EL (cell line): ENCODE results near the gene UGT1A8.
"Not testable (repeated sequence)": the region's sequence is repeated elsewhere in the genome, so short reads cannot be mapped to it uniquely, and the experiment has no call there.

Source experiments
- DNase-seq: peaks from one replicate; pipeline ENCODE4 v3.0.0-alpha.2; 2016

The UGT1A8 gene

DNA sequence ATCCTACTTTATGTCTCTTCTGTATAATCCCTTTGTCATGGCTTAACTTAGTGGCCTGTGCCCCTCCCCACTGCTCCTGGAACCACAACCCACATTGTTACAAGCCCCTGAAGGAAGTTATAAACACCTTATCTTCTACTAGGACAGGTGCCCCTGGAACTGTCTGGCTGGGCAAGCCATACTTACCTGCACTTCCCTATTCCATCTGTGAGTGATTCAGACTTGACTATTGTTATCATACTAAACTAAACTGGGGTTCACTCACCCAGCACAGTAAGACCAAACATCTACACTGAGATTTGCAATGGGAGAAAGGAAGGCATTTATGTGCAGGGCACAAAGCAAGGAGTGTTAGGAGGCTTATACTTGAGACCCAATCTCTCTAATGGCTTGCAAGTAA lies 71.6 kb downstream of the UGT1A8 start:
- no peak for DNase-seq

DNA sequence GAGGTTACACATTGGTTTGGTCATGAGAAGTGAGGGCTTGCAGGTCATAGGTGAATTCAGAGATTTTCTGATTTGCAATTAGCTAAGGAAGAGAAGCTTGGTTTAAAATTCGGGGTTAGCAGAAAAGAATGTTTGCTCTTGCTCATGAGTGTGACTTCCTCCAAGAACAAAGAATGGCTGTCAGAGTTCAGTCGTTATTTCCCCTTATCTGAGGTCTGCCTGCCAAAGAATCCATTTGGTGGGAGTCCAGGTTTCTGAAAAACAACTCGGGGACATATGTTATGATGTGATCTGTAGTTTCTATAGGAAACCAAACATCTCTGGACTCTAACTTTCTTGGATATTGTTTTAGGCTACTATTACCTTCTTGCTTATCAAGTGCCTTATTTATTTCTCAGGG lies 72.1 kb downstream of the UGT1A8 start:
- DNase-seq: no peak

DNA sequence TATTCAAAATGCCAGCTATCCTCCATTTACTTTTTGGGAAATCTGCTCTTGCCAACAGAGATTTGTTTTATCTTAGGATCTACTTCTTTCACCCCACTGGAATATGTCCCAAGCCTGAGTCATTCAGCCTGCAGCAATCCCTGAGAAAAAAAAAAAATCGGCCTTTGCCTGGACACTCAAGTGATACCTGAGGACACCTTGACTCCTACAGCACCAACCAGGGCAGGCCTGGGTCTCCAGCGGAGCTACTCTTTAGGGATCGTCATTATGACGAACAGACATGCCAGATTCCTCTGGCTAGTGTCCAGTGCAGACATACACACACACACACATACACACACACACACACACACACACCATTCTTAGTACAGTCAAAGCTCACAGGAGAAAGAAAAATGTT lies 73.0 kb downstream of the UGT1A8 start:
- no peak for DNase-seq

DNA sequence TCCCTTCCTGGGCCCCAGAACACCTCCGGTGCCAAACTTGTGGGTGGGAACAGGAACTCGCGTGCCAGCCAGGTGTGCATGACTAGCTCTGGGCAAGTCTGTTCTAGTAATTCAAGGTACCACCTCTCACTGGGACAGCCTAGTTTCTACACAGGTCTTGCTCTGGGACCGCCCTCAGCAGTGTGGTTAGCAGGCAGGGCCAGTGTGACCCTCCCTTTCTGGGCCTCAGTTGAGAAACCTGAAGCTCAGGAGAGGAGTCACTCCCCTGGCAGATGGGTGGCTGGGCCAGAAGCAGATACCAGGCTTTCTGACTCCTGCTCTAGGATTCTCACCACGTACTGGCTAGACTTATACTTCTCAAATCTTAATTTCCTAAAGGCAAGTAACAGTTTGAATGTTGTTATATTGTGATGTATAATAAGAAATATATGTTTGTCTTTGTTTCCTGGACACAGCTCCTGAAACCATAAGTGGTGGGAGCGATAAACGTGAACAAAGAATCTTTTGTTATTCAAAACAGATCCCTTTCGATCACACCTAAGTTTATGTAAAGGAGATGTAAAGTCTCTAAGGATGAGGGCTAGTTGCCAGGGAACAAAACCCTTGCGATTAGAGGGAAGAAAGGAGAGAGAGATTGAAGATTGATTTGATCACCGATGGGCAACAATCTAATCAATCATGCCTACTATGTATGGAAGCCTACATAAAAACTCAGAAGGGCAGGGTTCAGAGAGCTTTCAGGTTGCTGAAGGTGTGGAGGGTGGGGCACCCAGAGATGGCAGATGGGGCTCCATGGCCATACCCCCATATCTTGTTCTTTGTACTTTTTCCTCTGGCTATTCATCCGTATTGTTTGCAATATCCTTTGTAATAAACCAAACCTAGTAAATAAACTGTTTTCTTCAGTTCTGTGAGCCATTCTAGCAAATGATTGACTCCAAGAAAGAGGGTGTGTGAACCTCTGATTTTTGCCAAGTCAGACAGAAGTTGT lies 74.3 kb downstream of the UGT1A8 start:
- DNase-seq: no peak

DNA sequence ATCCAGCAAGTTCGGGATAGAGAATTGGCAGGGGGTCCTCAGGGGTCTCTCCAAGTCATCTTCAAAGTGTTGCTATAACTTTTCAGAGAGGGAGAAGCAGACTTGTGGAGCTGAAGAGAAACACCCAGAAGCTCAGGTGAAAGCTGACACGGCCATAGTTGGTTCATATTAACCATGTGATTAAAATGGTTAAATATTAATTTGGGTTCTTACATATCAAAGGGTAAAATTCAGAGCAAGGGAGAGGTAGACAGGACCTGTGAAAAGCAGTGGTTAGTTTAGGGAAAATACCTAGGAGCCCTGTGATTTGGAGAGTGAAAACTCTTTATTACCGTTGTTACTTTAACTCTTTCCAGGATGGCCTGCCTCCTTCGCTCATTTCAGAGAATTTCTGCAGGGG lies 75.2 kb downstream of the UGT1A8 start, which contains the start of gene UGT1A6:
Gene UGT1A6 (plus strand): TSS at position 243 of the 400 bp plus-strand sequence. CDS start 115 bp downstream, at position 358.
- no peak for DNase-seq

DNA sequence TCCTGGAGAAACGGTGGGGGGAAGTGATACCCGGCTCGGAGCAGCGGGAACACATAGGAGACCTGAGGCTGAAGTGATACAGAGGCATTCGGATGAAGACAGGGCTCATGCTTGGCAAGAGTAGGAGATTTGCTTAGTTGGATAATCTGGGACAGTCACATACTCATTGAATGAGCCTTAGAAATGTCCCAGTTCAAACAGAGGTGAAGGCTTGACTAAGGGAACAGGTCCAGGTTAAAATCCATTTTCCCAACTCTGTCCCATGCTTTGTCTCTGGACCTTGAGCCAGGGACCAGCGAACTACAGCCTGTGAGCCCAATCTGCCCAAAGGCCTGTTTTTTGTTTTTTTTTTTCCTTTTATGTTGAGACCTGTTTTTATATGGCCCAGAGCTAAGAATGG lies 76.5 kb downstream of the UGT1A8 start:
- no peak for DNase-seq

DNA sequence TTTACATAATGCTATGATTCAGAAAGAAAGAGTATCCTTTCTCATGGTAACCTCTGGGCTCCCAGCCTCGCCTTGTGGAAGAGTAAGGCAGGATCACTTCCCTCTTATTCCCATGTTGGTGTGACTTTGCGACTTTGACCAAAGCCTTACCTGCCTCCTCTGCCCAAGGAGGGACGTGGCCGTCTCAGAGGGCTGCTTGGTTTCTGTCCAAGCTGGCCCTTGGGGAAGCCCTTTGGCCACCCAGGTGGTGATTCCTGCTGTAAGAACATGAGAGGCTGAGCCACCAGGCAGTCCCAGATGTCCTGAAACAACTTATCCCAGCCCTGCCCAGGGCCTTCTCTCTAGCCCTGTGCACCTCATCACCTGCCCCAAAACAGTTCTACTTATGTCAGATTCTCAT lies 81.3 kb downstream of the UGT1A8 start:
- no peak for DNase-seq

DNA sequence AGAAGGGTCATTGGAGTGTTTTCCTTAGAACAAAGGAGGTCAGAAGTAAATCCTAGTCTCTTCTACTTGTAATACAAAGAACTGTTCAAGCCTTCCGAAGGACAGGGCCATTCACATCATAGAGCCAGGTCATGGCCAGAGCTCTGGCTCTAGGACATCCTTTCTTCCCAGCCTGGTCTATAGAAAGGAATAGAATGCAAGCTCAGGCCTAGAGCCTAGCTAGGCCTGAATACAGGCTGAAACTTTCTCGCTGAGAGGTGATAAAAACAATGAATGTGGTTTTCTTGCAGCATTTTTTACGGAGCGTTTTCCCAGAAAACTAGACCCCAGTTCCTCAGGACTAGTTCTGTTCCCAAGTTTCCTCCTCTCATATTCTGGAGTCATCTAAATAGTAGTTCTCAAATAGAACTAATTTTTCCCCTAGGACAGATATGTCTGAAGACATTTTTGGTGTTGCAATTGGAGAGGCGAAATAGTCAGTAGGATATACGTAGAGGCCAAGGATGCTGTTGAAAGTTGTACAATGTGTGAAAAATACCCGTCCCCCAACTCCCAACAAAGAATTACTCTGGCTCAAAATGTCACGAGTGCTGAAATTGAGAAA lies 82.1 kb downstream of the UGT1A8 start:
- no peak for DNase-seq

DNA sequence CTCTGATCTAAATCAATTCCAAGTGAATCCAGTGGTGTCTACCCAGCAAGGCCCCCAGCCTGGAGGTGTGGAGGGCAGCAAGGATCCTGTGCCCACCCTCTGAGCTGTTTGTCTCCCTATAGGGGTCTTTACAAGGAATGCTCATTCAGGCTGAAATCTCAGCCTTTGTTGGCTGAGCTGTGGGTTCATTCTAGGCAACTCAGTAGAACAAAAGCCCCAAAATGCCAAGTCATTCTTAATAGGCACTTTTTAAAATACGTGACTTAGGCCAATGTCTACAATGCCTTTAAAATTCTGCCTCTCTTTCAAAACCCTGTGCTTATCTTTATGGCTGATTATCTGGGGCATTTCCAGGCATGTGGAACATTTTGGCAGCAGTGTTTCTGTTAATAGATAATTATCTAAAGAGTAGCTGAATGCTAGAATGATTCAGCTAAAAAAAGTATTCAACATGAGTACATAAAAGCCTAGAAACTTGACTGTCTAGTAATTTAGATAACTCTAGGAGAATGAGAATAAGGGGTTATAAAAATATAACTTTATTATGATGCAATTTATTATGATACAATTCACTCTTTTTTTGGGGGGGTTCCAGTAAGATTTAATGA lies 82.7 kb downstream of the UGT1A8 start:
- DNase-seq: no peak

DNA sequence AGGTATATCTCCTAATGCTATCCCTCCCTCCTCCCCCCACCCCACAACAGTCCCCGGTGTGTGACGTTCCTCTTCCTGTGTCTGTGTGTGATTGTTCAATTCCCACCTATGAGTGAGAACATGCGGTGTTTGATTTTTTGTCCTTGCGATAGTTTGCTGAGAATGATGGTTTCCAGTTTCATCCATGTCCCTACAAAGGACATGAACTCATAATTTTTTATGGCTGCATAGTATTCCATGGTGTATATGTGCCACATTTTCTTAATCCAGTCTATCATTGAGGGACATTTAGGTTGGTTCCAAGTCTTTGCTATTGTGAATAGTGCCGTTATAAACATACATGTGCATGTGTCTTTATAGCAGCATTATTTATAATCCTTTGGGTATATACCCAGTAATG lies 83.4 kb downstream of the UGT1A8 start:
- DNase-seq: not testable (repeated sequence)

DNA sequence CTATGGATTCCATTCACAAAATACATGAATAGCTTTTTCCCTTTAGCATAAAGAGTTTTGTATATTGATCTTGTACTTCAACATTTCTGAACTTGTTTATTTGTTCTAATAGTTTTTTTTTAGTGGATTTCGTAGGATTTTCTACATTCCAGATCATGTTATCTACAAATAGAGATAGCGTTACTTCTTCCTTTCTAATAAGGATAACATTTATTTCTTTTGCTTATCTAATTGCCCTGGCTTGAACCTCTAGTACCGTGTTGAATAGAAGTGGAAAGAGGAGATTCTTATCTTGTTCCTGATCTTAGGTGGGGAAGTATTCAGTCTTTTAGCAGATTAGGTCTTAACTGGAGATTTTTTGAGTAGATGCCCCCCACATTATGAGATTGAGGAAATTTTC lies 84.8 kb downstream of the UGT1A8 start:
- no peak for DNase-seq

DNA sequence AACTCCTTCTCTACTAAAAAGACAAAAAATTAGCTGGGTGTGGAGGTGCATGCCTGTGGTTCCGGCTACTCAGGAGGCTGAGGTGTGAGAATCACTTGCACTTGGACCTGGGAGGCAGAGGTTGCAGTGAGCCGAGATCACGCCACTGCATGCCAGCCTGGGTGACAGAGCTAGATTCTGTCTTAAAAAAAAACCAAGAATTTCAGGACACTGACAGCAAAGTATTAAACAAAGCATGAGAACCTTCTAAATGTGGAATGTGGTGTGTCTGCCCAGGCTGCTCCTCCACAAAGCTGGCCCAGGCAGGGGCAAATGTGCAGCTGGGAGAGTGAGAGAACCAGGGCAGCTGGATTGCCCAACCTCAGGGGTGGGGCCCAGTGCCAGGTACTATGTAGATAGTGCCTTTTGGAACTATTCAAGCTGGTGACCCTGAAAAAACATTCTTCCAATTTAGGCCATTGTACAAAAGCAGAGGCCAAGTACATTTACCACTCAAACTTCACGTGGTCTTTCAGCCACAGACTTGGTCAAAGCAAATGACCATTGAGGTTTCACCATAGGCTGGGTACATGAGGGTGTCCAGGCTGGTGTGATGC lies 88.6 kb downstream of the UGT1A8 start:
- no peak for DNase-seq

DNA sequence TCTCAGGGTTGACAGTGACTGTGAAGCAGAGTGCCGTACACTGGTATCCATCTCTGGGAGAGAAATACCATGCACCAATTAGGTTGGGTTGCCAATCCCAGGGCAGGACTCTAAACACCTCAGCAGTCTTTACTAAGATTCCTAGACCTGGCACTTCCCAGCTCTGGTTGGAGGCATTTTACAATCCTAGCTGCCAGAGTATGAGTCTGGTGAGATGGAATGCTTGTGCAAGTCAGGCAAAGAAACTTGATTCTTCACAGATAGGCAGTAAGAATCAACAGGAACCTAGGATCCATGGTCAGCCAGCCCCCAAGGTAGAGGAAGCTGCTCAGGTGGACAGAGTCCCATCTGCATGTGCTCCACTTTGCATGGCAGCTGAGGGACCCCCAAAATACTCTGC lies 89.3 kb downstream of the UGT1A8 start:
- DNase-seq: no peak

DNA sequence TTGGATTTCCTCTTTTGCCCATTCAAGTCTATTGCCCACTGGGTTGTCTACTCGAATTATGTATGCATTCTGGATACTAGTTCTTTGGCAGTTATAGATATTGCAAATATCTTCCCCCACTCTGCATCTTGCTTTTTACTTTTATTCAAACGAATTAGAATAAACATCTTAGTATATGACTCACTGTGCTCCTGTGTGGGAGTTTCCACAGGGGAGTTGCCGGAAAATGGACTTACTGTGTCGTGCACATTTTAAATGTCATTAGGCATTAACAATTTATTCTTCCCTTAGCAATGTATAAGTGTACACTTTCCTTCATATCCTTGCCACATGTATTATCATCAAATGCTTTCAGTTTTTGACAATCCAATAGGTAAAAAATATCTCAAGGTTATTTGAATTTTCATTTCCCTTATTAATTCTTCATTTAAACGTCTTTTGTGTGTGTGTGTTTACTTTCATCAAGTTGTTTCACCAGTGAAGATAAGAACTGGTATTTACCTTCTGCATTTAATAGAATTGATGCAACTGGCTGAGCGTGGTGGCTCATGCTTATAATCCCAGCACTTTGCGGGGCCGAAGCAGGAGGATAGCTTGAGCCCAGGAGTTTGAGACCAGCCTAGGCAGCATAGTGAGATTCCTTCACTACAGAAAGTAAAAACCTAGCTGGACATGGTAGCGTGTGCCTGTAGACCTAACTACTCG lies 90.7 kb downstream of the UGT1A8 start:
- no peak for DNase-seq

DNA sequence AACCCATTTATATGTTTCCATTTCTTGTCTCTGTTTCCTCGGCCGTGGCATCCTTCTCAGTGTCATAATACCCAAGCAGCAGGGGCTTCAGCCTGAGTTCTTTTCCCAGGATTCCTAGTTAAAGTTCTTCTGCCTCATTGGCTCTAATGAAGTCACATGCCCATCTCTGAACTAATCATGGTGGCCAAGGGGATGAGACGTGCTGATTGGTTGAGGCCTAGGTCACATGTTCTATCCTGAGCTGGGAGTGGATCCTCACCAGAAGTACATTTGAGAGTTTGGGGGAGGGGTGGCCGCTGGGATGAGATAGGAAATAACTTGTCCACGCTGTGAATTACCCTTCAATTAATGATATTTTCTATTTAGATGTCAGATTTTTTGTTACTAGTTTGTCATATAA lies 91.5 kb downstream of the UGT1A8 start:
- DNase-seq: no peak

DNA sequence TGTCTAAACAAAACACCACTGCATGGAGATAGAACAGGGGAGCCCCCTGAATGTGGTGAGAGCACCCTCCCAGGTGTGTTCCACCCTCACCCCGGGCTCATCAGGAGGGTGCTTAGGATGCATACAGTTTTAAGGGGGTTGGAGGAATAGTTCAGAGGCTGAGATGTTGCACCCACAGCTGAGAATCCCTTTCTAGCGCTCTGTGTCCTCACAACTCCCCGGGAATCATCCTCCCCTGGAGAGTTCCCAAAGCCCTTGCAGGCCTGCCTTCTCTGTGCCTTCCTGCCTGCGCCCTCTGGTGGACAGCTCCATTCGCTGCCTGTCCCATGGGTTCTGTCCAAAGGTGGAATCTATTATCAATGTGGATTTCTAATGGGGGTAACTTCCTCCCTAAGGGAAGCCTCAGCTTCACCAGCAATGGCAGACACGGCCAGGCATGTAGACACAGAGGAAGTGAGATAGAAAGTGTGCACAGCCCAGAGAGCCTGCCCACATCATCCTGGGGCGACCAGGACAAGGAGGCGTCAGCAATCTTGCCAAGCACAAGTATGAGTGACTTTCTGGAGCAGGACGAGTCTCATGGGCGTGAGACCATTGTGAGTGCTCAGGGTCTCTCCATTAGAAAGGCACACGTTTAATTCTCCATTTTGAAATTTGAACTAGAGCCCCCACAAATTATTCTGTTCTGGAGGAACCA lies 94.0 kb downstream of the UGT1A8 start:
- peak; percentile 70 for DNase-seq

DNA sequence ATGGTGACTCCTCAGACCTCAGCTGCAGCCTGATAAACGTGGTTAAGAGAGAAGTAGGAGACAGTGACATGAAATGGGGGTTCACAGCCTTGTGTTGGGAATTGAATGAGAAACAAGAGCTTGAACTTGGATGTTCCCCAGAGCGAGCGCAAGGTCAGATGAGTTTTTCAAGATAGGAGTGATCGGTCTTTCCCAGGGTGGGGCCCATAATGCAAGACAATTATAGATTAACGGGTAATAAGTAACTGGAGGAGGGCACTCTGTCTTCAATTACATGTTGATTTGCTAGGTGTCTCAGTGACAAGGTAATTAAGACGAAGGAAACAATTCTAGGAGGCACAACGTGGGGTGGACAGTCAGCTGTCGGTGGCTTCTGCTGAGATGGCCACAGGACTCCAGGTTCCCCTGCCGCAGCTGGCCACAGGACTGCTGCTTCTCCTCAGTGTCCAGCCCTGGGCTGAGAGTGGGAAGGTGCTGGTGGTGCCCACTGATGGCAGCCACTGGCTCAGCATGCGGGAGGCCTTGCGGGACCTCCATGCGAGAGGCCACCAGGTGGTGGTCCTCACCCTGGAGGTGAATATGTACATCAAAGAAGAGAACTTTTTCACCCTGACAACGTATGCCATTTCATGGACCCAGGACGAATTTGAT lies 95.3 kb downstream of the UGT1A8 start, which contains the start of gene UGT1A5:
Gene UGT1A5 (plus strand): TSS at position 297 of the 651 bp plus-strand sequence. CDS start 85 bp downstream, at position 382.
- DNase-seq: no peak

DNA sequence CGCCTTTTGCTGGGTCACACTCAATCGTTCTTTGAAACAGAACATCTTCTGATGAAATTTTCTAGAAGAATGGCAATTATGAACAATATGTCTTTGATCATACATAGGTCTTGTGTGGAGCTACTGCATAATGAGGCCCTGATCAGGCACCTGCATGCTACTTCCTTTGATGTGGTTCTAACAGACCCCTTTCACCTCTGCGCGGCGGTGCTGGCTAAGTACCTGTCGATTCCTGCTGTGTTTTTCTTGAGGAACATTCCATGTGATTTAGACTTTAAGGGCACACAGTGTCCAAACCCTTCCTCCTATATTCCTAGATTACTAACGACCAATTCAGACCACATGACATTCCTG lies 95.8 kb downstream of the UGT1A8 start:
- no peak for DNase-seq

DNA sequence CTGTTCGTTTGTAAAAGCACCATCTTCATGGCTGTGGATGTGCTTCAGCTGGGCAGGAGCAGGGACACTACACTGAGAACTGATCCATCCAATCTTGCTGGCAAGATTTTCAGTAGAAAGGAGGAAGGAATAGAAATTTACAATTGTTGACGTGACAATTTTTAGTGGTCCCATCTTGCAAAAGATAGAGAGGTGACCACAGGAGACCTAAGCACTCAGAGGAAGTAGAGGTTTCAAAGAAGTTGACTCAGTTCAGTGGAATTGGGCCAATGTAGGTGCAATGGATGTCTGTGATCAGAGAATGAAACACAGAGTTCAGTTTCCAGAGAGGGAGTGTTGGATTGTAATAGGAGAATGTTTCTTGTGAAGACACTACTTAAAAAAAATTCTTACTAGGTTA lies 96.7 kb downstream of the UGT1A8 start:
- DNase-seq: no peak

DNA sequence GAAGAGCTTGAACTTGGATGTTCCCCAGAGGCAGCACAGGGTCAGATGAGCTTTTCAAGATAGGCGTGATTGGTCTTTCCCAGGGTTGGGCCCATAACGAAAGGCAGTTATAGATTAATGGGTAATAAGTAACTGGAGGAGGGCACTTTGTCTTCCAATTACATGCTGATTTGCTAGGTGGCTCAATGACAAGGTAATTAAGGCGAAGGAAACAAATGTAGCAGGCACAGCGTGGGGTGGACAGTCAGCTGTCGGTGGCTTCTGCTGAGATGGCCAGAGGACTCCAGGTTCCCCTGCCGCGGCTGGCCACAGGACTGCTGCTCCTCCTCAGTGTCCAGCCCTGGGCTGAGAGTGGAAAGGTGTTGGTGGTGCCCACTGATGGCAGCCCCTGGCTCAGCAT lies 101.1 kb downstream of the UGT1A8 start, which contains the start of gene UGT1A4:
Gene UGT1A4 (plus strand): TSS at position 185 of the 400 bp plus-strand sequence. CDS start 85 bp downstream, at position 270.
- no peak for DNase-seq

DNA sequence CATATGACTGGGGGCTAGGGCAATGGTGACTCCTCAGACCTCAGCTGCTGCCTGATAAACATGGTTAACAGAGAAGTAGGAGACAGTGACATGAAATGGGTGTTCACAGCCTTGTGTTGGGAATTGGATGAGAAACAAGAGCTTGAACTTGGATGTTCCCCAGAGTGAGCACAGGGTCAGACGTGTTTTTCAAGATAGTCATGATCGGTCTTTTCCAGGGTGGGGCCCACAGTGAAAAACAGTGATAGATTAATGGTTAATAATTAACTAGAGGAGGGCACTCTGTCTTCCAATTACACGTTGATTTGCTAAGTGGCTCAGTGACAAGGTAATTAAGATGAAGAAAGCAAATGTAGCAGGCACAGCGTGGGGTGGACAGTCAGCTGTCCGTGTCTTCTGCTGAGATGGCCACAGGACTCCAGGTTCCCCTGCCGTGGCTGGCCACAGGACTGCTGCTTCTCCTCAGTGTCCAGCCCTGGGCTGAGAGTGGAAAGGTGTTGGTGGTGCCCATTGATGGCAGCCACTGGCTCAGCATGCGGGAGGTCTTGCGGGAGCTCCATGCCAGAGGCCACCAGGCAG lies 111.4 kb downstream of the UGT1A8 start, which contains the start of gene UGT1A3:
Gene UGT1A3 (plus strand): TSS at position 320 of the 579 bp plus-strand sequence. CDS start 85 bp downstream, at position 405.
- DNase-seq: no peak
